HG03520 (cell line): Measurements from ENCODE around the gene GRK6.

Source experiments
- ATAC-seq: cut with Tn5 transposase; IDR thresholded peaks from one replicate; pipeline ENCODE4 v1.9.1; 2021; ENCODE audit warnings: mild to moderate bottlenecking, moderate library complexity; ENCODE audit not compliant: unreplicated experiment

Gene GRK6

GRCh38 chr5:177425801-177426565 lies 493 bp upstream of the GRK6 start:
- peak; percentile 68 for ATAC-seq

GRCh38 chr5:177427211-177427822 lies 841 bp downstream of the GRK6 start:
- no peak for ATAC-seq

GRCh38 chr5:177427919-177428573 lies 1.6 kb downstream of the GRK6 start:
- ATAC-seq, result no peak

- no peak for ATAC-seq
Observed at GRCh38 chr5:177428574-177429217, 2.2 kb downstream of the GRK6 start.

- ATAC-seq, result no peak
Observed at GRCh38 chr5:177429248-177430040, 3.0 kb downstream of the GRK6 start.

GRCh38 chr5:177430140-177430951 lies 3.9 kb downstream of the GRK6 start:
- ATAC-seq, result no peak

GRCh38 chr5:177430972-177431316 lies 4.5 kb downstream of the GRK6 start:
- ATAC-seq, result no peak

- peak; percentile 23 for ATAC-seq
Observed at GRCh38 chr5:177431317-177432142, 5.1 kb downstream of the GRK6 start.

- ATAC-seq, result no peak
Observed at GRCh38 chr5:177432143-177432838, 5.8 kb downstream of the GRK6 start.

- ATAC-seq, result no peak
Observed at GRCh38 chr5:177432839-177433657, 6.6 kb downstream of the GRK6 start.

GRCh38 chr5:177433658-177434217 lies 7.3 kb downstream of the GRK6 start:
- ATAC-seq, result no peak

- ATAC-seq, result no peak
Observed at GRCh38 chr5:177434437-177434836, 8.0 kb downstream of the GRK6 start.

- no peak for ATAC-seq
Observed at GRCh38 chr5:177434942-177435738, 8.7 kb downstream of the GRK6 start.

- no peak for ATAC-seq
Observed at GRCh38 chr5:177435847-177436536, 9.5 kb downstream of the GRK6 start.

GRCh38 chr5:177437623-177438022 lies 11.1 kb downstream of the GRK6 start:
- ATAC-seq, result no peak

GRCh38 chr5:177438468-177438867 lies 12.0 kb downstream of the GRK6 start:
- ATAC-seq, result no peak
